ENCODE measurements around the gene TBPL1. TPM values are rescaled to one million over a fixed set of nuclear protein-coding genes. Genes with fewer than 3 reads are reported as not detected.

The TBPL1 gene
- 15.5 and 20.8 TPM in 2 replicates for total RNA-seq

GRCh38 chr6:133952815-133953633 is at the start of gene TBPL1:
Gene TBPL1 (plus strand): TSS chr6:133953224. CDS start chr6:133980126, 26,902 bp downstream.

Other genes with a start within 250 kb of the TBPL1 start
- gene TCF21, start 64.1 kb upstream of the TBPL1 start, total RNA-seq: 26.9 and 28.5 TPM in 2 replicates
- gene SLC2A12, start 99.4 kb downstream of the TBPL1 start, total RNA-seq: 1.1 and 1.7 TPM in 2 replicates

All from cardiac ventricle fibroblast (primary cell).